SKM-1 (cell line): Measurements from ENCODE around the gene CAPZB.
A peak's percentile ranks its signal among the peaks of the same experiment; 100 is the strongest.

Experiments
- DNase-seq: peaks from one replicate; lab custom pipeline; 2025; ENCODE audit not compliant: unreplicated experiment; lab: John Stamatoyannopoulos, UW

CAPZB gene

GRCh38 chr1:19333587-19334354 lies 151.6 kb downstream of the CAPZB start:
- DNase-seq, result no peak

- DNase-seq, result no peak
Observed at GRCh38 chr1:19332832-19333231, 152.5 kb downstream of the CAPZB start.

- no peak for DNase-seq
Observed at GRCh38 chr1:19331262-19331878, 154.0 kb downstream of the CAPZB start.

GRCh38 chr1:19330449-19331135 lies 154.7 kb downstream of the CAPZB start:
- DNase-seq, result no peak

GRCh38 chr1:19329611-19330010 lies 155.7 kb downstream of the CAPZB start:
- DNase-seq, result no peak

- no peak for DNase-seq
Observed at GRCh38 chr1:19329188-19329587, 156.2 kb downstream of the CAPZB start.

- DNase-seq, result no peak
Observed at GRCh38 chr1:19328486-19328885, 156.9 kb downstream of the CAPZB start.

- DNase-seq, result no peak
Observed at GRCh38 chr1:19327736-19328135, 157.6 kb downstream of the CAPZB start.

GRCh38 chr1:19327301-19327700 lies 158.0 kb downstream of the CAPZB start:
- no peak for DNase-seq

GRCh38 chr1:19326748-19327065 lies 158.6 kb downstream of the CAPZB start:
- no peak for DNase-seq

GRCh38 chr1:19325958-19326747 lies 159.2 kb downstream of the CAPZB start:
- no peak for DNase-seq

- no peak for DNase-seq
Observed at GRCh38 chr1:19325368-19325957, 159.9 kb downstream of the CAPZB start.

- DNase-seq, result no peak
Observed at GRCh38 chr1:19324665-19324990, 160.7 kb downstream of the CAPZB start.

- DNase-seq, result no peak
Observed at GRCh38 chr1:19323987-19324664, 161.2 kb downstream of the CAPZB start.

- no peak for DNase-seq
Observed at GRCh38 chr1:19322481-19322880, 162.9 kb downstream of the CAPZB start.

GRCh38 chr1:19321071-19321470 lies 164.3 kb downstream of the CAPZB start:
- DNase-seq, result no peak

- no peak for DNase-seq
Observed at GRCh38 chr1:19319196-19319595, 166.1 kb downstream of the CAPZB start.

- DNase-seq, result no peak
Observed at GRCh38 chr1:19317126-19317910, 168.0 kb downstream of the CAPZB start.

- DNase-seq, result peak; percentile 82
Observed at GRCh38 chr1:19315378-19316198, 169.8 kb downstream of the CAPZB start.
